GM19099 (cell line): ENCODE data around the gene RUNX2.

Source experiments
- POLR2A ChIP-seq: IDR thresholded peaks from 3 replicates; pipeline ENCODE4 v1.6.1; 2011; ENCODE audit warnings: low read depth; ENCODE audit not compliant: insufficient read length; ENCODE audit errors: extremely low read depth

The RUNX2 gene

DNA sequence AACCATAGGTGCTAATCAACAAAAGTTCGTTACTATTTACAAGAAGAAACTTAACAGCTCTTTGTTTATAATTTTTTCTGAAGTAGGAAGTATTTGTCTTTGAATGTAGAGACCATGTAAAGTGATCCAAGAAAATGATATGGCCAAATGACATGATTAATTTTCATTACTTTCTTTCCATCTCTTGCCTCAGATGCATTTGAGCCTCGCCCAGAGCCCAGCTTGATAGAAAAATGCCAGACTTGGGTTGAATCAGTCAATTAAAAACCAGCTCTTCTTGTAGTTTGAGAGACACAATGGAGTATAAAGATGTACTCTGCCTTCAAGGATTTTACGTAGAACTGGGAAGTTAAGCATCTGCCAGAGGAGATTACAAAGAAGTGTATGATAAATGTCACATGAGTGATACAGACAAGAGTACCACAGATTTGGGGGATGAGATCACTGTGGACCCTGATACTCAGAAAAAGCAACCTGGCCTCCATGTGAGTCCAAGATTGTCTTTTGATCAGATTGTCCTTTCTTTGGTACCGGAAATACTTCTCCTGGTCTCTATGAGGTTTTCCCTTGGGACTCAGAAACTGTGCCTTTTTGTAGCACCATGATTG is 142.1 kb downstream of the RUNX2 start:
- no peak for TF ChIP-seq POLR2A

DNA sequence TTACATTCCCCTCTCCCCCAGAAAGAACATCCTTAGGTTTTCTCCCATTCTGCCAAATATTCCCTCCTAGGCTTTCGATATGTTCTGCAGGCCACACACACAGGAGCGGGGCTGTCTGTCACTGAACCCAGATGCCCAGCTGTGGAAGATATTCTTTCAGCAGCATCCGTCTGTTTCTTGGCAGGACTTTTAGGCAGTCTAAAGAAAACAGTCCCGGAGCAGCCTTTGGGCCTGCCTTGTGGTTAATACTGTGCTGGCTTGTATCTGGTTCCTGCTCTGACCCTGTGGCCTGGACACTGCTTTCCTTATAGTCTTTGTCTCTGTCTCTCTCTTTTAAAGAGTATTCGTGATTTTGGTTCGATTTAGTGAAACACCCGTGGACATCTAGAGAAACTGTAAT is 144.3 kb downstream of the RUNX2 start:
- TF ChIP-seq POLR2A: no peak

DNA sequence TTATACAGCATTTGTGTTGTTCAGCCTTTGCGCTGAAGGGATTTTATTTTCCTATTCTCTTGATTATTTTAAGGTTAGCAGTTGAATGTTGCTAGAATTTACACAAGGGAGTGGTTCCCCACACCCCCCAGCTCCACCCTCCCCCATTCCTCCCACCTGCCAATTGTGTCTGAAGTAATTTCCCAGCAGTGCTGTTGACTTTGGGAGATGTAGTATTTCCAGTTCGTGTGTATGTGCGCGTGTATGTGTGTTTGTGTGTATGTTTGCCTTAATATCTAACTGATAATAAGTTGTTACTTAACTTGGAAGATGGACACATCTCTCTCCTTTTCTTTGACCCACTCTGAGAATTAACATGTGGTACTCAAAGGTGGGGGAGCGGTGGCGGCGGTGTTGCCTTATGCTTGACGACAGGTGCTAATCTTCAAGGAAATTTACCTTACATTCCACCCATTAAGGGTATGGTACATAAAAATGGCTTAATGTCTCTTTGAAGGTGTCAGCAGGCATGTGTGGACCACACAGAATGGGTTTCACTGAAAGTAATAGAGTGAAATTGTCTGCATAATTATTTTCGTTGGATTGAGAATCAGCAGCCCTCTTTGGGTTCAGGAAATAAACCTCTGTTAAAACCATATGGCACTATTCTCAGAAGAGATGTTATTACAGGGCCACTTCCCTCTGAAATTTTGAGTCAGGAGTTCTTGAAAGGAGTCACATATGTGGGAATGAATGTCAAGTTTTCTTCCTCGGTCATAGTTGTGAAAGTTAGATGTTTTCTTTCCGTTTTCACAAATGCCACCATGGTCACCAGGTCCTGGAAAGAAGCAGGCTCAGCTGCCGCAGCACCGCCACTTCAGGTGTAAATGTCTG is 145.2 kb downstream of the RUNX2 start:
- no peak for TF ChIP-seq POLR2A

DNA sequence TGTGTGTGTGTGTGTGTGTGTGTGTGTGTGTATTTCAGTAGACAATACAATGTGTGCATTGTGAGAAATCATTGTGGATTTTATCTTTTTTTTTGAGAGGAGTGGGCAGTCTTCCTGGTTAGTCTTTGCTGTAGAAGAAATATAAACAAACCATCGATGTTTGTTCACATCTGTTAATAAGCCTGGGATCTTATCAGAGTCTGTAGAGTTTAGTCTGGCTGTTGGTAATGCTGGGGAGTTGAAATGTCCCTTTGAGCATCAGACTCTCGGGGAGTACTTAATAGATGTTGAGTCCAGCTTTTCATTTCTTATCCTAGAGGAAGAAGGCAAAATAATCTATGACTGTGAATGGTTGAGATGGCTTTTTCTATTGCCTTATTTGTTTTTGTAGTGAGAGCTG is 146.2 kb downstream of the RUNX2 start:
- no peak for TF ChIP-seq POLR2A

DNA sequence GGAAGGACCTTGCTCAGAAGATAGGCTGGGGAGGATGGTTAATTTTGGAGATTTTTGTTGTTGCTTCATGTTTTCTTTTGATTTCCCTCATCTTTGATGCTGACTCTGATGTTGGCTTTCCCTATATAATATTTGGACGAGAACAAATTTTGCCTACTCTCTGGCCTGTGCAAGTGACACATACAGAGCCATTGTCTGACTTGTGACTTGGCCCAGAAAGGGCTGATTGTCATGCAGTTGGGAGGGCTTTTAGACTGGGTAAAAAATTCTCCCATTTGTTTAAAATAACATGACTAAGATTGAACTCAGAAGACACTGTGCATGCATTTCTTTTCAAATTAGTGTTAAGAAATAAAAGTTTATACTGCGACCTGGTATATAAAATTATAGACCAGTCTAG is 148.2 kb downstream of the RUNX2 start:
- no peak for TF ChIP-seq POLR2A

DNA sequence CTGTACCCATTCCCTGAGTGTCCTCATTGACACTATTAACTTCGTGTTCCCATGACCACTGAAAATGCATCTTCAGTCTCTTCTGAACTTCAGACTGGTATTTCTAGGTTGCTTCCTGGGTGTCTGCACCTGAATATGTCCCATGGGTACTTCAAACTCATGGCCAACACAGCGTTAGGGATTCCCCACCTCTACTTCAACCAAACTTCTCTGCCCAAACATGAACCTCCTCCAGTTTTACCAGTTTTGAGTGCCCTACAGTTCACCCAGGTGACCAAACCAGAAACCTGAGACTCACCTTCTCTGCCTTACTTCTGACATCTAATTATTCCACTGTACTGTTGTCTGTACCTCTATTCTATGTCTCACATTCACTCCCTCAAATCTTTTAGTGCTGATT is 149.1 kb downstream of the RUNX2 start:
- TF ChIP-seq POLR2A: no peak

DNA sequence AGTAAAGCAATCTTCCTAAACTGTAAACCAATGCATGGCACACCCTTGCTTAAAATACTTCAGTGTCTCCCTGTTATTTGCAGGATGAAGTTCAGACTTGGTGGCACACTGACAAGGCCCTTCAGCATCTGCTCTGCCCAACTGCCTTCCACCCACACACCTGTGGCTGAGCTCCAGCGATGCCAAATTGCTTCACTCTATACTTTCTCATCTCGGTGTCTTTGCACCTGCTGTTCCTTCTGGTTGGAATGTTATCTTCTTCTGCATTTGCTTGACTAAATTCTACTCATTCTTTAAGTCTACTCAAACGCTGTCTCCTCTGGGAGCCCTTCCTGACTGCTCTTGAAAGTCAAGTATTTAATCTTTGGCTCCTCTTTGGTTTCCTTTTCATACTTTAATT is 149.7 kb downstream of the RUNX2 start:
- no peak for TF ChIP-seq POLR2A

DNA sequence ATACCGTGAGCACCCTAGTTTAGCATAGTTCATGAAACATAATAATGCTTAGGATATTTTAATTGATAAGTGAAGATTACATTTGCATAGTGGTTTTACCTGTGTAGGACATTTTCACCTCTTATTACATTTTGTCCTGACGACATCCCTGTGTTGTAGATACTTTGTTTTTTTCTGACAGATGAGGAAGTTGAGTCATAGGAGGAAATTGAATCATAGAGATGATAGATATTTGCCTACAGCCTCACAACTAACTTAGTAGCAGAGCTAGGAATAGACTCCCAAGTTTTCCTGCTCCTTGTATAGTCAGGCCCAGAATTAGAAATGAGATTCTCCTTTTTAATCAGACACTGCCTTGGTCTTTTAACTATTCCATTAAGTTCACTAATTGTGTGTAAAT is 150.1 kb downstream of the RUNX2 start:
- TF ChIP-seq POLR2A: no peak

DNA sequence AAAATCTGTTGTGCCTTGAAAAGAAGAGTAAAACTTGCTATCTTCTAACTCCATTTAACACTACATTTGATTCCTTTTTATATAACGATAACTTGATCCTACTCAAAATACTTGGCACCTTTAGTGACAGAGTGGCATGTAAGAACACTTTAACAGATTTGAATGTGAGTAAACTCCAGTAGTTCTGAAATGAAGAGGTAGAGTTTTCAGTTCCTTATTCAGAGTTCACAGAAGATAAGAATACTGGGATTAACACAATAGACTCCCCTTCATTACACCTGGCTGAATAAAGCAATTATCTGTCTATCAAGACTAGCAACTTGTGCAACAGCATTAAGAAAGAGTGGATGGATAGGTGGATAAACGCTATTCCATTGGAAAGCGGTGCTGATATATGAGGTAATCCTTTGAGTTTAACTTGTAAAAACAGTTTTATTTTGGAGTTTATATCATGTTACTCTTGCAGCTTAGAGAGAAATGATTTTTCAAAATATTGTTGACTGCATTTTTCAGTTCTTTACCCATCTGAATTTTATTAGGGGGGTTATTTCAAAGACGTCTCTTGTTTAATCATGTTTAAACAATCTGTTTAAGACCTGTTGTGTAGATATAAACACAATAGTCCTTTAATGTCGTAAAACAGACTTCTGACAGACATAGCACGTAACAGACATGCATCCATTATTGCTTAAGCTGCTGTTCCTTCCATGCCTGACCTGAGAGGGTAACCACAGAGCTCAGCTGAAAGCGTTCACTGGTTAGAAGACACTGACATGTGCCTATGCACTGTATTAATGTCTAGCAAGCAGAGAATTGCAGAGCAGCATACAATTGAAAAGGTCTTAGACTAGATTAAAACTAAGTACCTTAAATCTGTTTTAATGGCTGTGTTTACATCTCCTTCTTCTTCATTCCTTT is 152.0 kb downstream of the RUNX2 start:
- no peak for TF ChIP-seq POLR2A

DNA sequence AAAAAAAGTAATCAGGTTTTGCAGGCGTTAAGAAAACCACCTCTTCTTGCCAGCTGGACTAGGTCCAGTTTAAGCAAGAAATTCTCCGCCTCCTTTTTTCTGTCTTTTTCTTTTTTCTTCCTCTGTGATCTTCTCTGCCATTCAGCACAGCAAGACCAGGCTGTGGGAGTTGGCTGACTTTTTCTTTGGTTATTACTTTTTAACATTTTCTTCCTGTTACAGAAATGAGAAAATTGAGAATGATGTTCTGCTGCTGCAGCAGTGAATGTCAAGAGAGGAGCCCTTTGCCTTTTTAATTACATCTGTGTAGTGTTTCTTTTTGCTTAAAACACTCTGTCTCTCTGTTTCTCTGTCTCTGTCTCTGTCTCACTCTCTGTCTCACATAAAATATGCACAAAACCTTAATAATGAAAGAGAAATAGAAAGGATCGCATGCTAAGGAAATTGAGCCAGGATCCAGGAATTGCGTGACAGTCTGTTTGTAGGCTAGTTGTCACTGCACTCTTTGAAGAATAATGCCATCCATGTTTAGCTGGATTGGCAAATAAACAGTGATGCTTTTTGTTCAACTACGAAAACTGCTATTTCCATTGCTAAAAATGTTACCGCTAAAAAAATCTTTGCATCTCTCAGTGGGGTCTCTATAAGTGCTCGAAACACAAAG is 152.8 kb downstream of the RUNX2 start:
- TF ChIP-seq POLR2A: no peak

DNA sequence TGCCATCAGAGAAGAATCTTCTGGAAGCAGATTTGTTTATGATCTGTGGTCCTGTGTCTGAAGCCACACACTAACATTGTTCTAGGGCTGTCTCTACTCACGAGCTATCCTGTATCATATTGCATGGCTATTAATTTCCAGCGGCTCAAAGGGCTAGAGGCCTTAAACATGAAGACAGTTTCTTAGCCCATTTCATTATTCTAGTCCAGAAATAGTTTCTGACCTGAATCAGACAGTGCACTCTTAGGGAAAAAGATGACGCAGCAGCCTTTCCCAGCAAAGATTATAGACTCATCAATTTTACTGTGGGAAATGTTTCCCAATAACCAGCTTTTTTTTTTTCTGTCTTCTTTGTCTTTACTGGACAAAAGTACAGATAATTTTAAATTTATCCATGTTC is 154.9 kb downstream of the RUNX2 start:
- TF ChIP-seq POLR2A: no peak

DNA sequence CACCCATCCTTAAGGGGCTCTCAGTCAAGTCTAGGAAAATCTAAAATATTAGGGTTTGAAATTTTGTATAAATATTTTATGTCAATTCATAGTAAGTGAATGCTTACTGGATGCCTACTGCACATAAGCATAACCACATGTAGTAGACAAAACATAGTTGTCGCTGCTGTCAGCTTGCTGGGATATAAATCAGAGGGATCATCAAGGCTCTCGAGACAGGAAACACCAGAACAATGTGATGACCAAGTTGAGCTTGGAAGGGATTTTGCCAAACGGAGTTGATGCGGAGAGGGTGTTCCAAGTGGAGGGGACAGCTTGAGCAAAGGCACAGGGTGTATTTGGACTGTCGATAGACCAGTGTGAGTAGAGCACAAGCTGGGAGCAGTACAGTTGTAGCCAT is 155.4 kb downstream of the RUNX2 start:
- TF ChIP-seq POLR2A: no peak

DNA sequence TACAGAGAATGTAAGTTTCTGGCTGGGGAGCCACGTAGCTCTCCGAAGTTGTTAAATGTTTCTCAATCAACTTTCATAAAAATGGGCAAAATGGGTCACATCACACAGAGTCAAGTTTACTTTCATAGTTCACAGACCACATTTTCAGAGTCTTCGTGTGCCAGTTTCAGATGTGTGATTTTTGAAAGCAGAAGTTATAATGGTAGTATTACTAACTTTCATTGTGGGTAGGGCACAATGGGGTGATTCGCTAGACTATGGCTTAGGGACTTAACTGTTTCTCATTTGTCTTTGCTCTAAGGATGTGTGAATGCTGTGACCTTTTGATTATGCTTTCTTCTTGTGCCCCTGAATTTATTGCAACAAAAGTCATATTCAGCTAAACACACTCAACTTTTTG is 158.6 kb downstream of the RUNX2 start:
- TF ChIP-seq POLR2A: no peak

DNA sequence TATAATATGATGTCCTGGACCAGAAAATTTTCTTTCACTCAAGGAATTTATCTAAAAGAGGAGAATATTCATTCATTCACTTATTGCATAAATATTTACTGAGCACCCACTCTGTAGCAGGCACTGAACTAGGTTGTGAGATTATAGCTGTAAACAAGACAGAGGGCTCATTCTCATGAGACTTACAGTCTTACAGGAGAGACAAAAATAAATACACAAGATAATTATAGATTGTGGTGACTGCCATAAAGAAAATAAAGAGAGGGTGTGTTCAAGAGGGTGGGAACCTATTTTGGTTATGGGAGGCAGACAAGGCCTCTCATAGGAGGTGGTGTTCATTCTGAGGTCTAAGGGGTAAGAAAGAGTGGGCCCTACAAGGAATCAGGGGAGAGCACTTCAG is 159.5 kb downstream of the RUNX2 start:
- TF ChIP-seq POLR2A: no peak

DNA sequence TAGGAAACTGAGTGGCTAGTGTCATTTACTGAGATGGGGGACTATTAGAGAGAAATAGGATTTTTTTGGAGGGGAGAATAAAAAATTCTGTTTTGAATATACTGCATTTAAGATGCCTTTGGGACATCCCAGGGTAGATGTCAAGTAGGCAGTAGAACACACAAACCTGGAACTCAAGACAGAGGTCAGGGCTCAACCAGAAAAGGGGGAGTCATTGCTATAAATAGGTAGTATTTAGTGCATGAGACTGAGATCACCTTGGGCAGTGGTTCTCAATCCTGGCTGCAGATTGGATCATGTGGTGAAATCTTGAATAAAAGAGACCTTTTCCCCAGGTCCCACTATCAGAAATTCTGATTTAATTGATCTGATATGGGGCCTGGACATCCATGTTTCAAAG is 160.1 kb downstream of the RUNX2 start:
- no peak for TF ChIP-seq POLR2A
